D341Med (cell line): ENCODE measurements around the gene FEM1C.

Experiments used
- DNase-seq: peaks from one replicate; pipeline ENCODE4 v3.0.0; 2012; ENCODE audit warnings: low spot score

Gene FEM1C

DNA sequence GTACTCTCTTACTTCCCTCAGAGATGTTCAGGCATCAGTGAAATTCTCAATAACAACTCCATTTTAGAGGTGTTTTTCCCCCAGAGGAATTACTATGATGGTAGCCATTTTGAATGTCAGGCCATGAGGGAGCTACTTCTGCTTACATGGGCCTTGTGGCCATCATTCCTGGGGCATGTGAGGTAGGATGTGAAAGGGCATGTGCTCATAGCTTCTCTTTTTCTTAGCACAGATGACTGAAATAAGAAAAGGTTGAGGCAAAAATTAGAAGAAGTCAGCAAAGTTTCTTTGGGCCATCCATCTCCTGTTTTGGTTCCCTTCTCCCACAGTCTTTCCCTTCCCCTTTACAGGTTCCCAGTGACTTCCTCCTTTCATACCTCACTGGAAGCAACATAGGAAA lies 68.8 kb downstream of the FEM1C start:
- DNase-seq: no peak

DNA sequence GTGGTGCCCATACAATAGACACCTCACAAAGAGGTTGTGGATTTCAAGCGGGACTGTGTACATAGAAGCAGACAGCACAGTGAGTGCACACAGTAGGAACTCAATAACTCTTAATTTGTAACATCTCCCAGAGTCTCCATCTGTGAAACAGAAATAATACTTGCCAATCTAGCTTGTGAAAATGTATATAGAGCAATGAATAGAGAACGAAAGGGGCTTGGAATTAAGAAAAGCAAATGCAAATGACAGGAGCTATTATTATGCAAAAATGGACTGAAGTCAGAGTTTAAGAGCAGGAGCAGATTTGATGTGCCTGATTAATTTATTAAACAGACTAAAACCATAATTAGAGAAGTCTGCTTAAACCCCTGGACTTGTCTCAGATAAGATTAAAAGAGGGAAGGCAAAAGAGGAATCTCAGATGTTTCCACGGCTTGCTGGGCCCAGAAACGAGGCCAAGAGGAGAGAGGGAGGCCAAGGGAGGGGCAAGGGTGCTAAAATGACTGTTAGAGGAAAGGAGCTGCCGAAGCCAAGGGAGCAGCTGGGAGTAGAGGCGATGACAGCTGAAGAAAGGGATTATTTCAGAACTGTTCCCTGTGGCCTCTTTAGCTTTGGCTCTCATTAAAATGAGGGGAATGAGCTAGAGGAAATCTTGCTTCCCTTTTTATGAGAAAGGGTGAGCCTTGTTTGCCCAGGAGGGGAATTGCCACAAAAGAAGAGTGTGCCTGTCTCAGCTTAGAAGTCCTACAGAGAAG lies 72.1 kb downstream of the FEM1C start:
- DNase-seq: peak; percentile 50

DNA sequence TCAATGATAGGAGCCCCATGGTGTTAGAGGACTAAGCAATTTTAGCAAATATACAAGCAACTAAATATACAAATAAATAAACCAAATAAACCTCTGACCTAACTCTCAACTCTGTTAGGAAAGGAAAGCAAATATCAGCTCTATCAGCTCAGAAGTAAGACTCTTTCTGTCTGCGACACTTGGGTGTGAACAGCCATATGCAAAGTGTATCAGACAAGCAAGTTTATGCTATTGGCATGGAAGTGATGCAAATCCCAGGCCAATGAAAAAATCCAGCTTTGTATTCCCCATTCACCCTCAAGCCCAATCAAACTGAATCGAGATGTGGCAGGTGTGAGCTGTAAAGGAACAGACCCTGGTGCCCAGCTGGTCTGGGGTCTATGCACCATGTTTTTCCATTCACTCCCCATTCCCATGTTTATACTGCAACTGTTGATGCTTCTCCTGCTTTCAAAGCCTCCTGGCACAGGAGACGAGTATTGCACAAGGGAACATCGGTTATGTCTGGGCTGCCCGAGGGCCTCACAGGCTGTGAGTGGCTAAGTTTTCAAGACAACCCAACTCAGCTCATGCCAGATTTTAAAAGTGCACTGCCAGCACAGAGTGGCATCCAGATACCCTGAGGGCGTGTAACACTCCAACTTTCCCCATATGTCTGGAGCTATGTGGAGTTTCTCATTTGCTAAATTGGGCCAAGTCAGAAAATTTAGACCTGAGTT lies 73.1 kb downstream of the FEM1C start:
- DNase-seq: no peak

DNA sequence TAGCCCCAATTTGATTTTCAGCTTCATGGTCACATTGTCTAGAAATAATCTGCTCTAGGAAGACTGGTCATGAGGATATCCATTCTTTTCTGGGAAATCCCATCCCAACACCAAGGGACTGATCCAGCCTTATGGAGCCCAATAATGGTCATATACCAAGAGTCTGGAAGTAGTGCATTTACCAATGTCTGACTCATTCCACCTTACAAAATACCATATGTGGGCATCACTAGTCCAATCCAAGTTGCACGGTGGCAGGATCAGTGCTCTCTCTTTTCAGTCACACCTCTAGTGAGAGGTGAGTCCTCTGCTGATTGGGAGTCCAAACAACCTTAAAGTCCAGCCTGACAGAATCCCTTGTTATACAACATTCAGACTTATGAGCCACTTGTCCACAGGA lies 73.7 kb downstream of the FEM1C start:
- DNase-seq: no peak
